K562 (cell line): ENCODE data around the gene EIF4EBP2. TPM values are rescaled to one million over a fixed set of nuclear protein-coding genes. Genes with fewer than 3 reads are reported as not detected.

Experiments
- ATAC-seq: fragments of 200-7000 bp; cut with Tn5 transposase; 3 replicates; pipeline ENCODE4 v1.9.1; 2020; ENCODE audit warnings: moderate library complexity
- BruUV-seq: library from RNA; stranded (reverse); fragments of 400-500 nt; replicated peaks from 2 replicates; lab custom pipeline; 2021; lab: Mats Ljungman, UMichigan
- CTCF ChIA-PET: fragments of 300-600 bp; formaldehyde crosslinking; extraction: SDS; loops from one replicate; lab custom pipeline; 2021; ENCODE audit warnings: low intra/inter-chr PET ratio; lab: Yijun Ruan, JAX
- POLR2A ChIA-PET: fragments of 300-600, 350-650 bp; sonication (Branson Sonifier 250); formaldehyde crosslinking; extraction: SDS; loops from one replicate; lab custom pipeline; 2021; ENCODE audit warnings: antibody characterized with exemption, inconsistent platforms; lab: Yijun Ruan, JAX
- DNase-seq, 4 experiments: peaks; one replicate each; pipeline versions ENCODE4 v3.0.0 to v3.0.0-alpha.2; 2011 to 2018; ENCODE audit warnings: low spot score in 3 of 4, mixed read lengths in 3 of 4; ENCODE audit errors: extremely low read depth in 1 of 4
- FAIRE-seq: peaks from 2 replicates; lab custom pipeline; 2011; peaks lifted over from hg19 to GRCh38; lab: Jason Lieb, UNC
- H2AFZ ChIP-seq: 2 replicates; pipeline ENCODE4 v1.6.0; 2011; ENCODE audit warnings: low read depth, low read length, control low read depth, inconsistent platforms
- H3K27ac ChIP-seq: fragments of 200-600 bp; 3 replicates; pipeline ENCODE4 v1.8.0; 2011; ENCODE audit warnings: low read depth, mild to moderate bottlenecking, control low read depth, inconsistent platforms, low read length, moderate library complexity, mixed read lengths; ENCODE audit errors: extremely low read depth
- H3K27me3 ChIP-seq, 2 experiments: fragments of 300-600 bp in 1 of 2; 2 replicates in 1 of 2; 3 replicates in 1 of 2; pipeline versions ENCODE4 v1.6.0 to v1.8.0; 2011; ENCODE audit warnings: inconsistent platforms in 2 of 2, low read length in 2 of 2, mild to moderate bottlenecking in 1 of 2, mixed read lengths in 1 of 2, moderate library complexity in 1 of 2; ENCODE audit not compliant: control insufficient read depth in 2 of 2, insufficient read depth in 2 of 2
- H3K36me3 ChIP-seq: fragments of 300-600 bp; 3 replicates; pipeline ENCODE4 v1.8.0; 2011; ENCODE audit warnings: mild to moderate bottlenecking, low read length, inconsistent platforms; ENCODE audit not compliant: control insufficient read depth, insufficient read depth
- H3K4me1 ChIP-seq, 2 experiments: fragments of 200-600 bp in 1 of 2; replicated peaks in 1 of 2; 2 replicates in 1 of 2; 3 replicates in 1 of 2; pipeline versions ENCODE4 v1.5.1 to v1.8.0; 2011; ENCODE audit warnings: inconsistent platforms in 2 of 2, low read length in 2 of 2, mild to moderate bottlenecking in 1 of 2, mixed read lengths in 1 of 2, moderate library complexity in 1 of 2; ENCODE audit not compliant: control insufficient read depth in 2 of 2, insufficient read depth in 2 of 2
- H3K4me2 ChIP-seq: 2 replicates; pipeline ENCODE4 v1.6.1; 2011; ENCODE audit warnings: low read length, control low read depth, inconsistent platforms, mixed read lengths; ENCODE audit not compliant: insufficient read depth
- H3K4me3 ChIP-seq: fragments of 200-600 bp; sonication (generic), shearing (Covaris generic); 2 replicates; pipeline ENCODE4 v1.5.1; 2016; ENCODE audit warnings: control low read depth, inconsistent platforms
- H3K79me2 ChIP-seq: fragments of 200-600 bp; 3 replicates; pipeline ENCODE4 v1.8.0; 2011; ENCODE audit warnings: low read length, inconsistent platforms; ENCODE audit not compliant: control insufficient read depth, insufficient read depth
- H3K9ac ChIP-seq, 2 experiments: 2 replicates each; pipeline versions ENCODE4 v1.6.0 to v1.6.1; 2011; ENCODE audit warnings: low read depth in 2 of 2, low read length in 2 of 2, control low read depth in 1 of 2, inconsistent platforms in 1 of 2, mild to moderate bottlenecking in 1 of 2, mixed read lengths in 1 of 2; ENCODE audit not compliant: insufficient read depth in 1 of 2
- H3K9me1 ChIP-seq: one replicate; pipeline ENCODE4 v1.6.0; 2011; ENCODE audit warnings: inconsistent platforms, mild to moderate bottlenecking, low read length, moderate library complexity; ENCODE audit not compliant: control insufficient read depth, insufficient read depth
- H3K9me3 ChIP-seq: replicated peaks from 2 replicates; pipeline ENCODE4 v1.5.1; 2011; ENCODE audit warnings: low read depth, low read length, inconsistent platforms; ENCODE audit not compliant: control insufficient read depth, insufficient read depth
- H4K20me1 ChIP-seq: replicated peaks from 2 replicates; pipeline ENCODE4 v1.6.1; 2011; ENCODE audit warnings: low read length, inconsistent platforms, mixed read lengths; ENCODE audit not compliant: control insufficient read depth, insufficient read depth
- ADNP ChIP-seq: fragments of 200-800 bp; sonication (Bioruptor generic); IDR thresholded peaks from 2 replicates; pipeline ENCODE4 v1.6.1; 2016; ENCODE audit warnings: missing genetic modification characterization, missing compliant biosample characterization
- BCOR ChIP-seq: fragments of 450-650 bp; IDR thresholded peaks from 2 replicates; pipeline ENCODE4 v1.6.1; 2016
- CBX8 ChIP-seq: fragments of 200-600 bp; sonication (generic); IDR thresholded peaks from 2 replicates; pipeline ENCODE4 v1.6.1; 2012; ENCODE audit warnings: borderline replicate concordance, mixed run types, low read depth, mild to moderate bottlenecking, moderate library complexity, mixed read lengths, low read length, control low read depth, inconsistent platforms; ENCODE audit not compliant: poor library complexity, severe bottlenecking; ENCODE audit errors: extremely low read depth
- EP300 ChIP-seq: IDR thresholded peaks from 2 replicates; pipeline ENCODE4 v1.6.1; 2012; ENCODE audit warnings: low read length, improper control_type of control experiment
- KDM1A ChIP-seq, 2 experiments: fragments of 450-650 bp; IDR thresholded peaks; 2 replicates each; pipeline ENCODE4 v1.6.1; 2016; ENCODE audit warnings: mild to moderate bottlenecking in 2 of 2
- KDM5B ChIP-seq: fragments of 200-600 bp; sonication (generic); IDR thresholded peaks from 2 replicates; pipeline ENCODE4 v1.6.1; 2012; ENCODE audit warnings: low read depth, mild to moderate bottlenecking, moderate library complexity, low read length, control low read depth, inconsistent platforms; ENCODE audit not compliant: insufficient replicate concordance
- RBM25 ChIP-seq: fragments of 200-400 bp; formaldehyde crosslinking; IDR thresholded peaks from 2 replicates; pipeline ENCODE4 v1.6.1; 2018; ENCODE audit warnings: low read length, low read depth, moderate library complexity; ENCODE audit not compliant: severe bottlenecking
- UBTF ChIP-seq, 2 experiments: IDR thresholded peaks; 2 replicates each; pipeline ENCODE4 v1.6.1; 2012; ENCODE audit warnings: improper control_type of control experiment in 2 of 2, low read depth in 2 of 2, low read length in 2 of 2, borderline replicate concordance in 1 of 2
- ZFP36 ChIP-seq: fragments of 150-350 bp; IDR thresholded peaks from 2 replicates; pipeline ENCODE4 v1.6.1; 2018; ENCODE audit warnings: low read length, low read depth; ENCODE audit not compliant: partially characterized antibody
- WGBS: fragments of 100-300 bp; shearing (Covaris generic); methylation state at CpG from one replicate; pipeline ENCODE4 v1.1.6; 2016; ENCODE audit warnings: low coverage, mixed read lengths; ENCODE audit not compliant: insufficient coverage; ENCODE audit errors: missing lambda C conversion rate; 5-methylcytosine and 5-hydroxymethylcytosine counted together
- in situ Hi-C: fragments of 300-500 bp; cut with MboI; formaldehyde crosslinking; loops from 4 replicates; pipeline ENCODE4 v1.15.0; 2018; ENCODE audit warnings: inconsistent platforms, mixed read lengths
- intact Hi-C: fragments of 100-400 bp; cut with micrococcal nuclease; formaldehyde crosslinking; loops from 2 replicates; pipeline ENCODE4 v1.14.2; 2022
- polyA plus RNA-seq, 8 experiments: library from polyadenylated mRNA; depleted of rRNA in 4 of 8; stranded (reverse) in 5 of 8; unstranded in 3 of 8; fragments of >200 nt; fragmentation: Nextera tagmentation in 2 of 8; fragmentation: Illumina TruSeq in 1 of 8; extraction: Ambion mirVana in 2 of 8; extraction: Trizol in 1 of 8; gene quantifications; 2 replicates each; pipeline versions ENCODE4 v1.2.1 to v1.2.3, GENCODE V29; 2011 to 2014; ENCODE audit warnings: inconsistent platforms in 1 of 8, missing spikeins in 1 of 8
- total RNA-seq, 7 experiments: library from RNA; depleted of rRNA in 6 of 7; stranded (reverse); fragments of >200 nt in 6 of 7; fragmentation: Illumina TruSeq in 2 of 7; extraction: Trizol in 2 of 7; gene quantifications; 2 replicates each; pipeline versions ENCODE4 v1.2.1 to v1.2.3, GENCODE V29; 2011 to 2021; ENCODE audit warnings: low replicate concordance in 1 of 7

Gene EIF4EBP2
- total and polyA plus RNA-seq, 9 of the 15 experiments (the other 6 are each of a cell fraction or from before 2014, with no cell fraction given), result 16.1 to 67.5 (median 38.3) TPM

DNA sequence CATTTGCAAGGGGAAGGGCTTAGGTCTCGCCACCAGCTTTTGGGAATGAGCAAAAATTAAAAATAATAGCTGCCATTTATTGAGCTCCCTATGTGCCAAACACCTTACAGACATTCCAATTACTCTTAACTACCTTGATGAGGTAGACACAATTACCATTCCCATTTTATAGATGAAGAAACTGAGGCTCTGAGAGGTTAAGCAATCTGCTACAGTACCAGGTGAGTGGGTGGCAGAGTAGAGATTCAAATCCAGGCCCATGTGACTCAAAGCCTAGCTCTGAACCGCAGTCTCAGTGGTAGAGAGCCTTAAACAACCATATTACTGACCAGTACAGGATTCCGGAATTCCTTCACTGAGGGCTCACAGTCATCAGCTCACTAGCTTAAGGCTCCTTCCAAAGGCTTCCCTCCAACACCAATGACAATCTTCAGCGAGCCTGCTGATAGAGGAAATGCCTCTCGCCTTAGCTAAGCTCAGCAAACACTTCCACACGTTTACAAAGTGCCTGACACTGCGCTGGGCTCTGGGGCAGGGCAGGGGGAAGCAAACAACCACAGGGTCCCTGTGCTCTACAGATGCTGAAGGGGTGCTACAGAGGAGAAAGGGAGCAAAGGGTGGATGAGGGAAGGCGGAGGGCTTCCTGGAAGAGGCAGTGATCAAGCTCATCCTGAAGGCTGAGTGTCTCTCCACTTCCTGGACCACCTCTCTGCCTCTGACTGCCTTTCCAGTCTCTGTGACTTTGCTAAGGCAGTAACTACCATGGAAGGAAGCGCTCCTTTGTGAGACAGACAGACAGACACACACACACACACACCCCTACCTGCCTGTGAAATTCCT is 28.9 kb upstream of the EIF4EBP2 start:
- TF ChIP-seq ADNP (tag), result 0 out of 2 replicates have a peak, but pooled peaks have one; percentile 30
- TF ChIP-seq BCOR, result peak; percentile 52; the same call in 1 of the 2 replicates
- no peak for TF ChIP-seq CBX8
- 0 out of 4 replicates have a peak, but pooled peaks of 1 of the 2 experiments have one; percentile 11 for TF ChIP-seq KDM1A (IDR thresholded peaks at IDR 0.05)
- peak; percentile 80 for TF ChIP-seq ZFP36
- TF ChIP-seq EP300, result no peak
- no peak for TF ChIP-seq KDM5B
- TF ChIP-seq UBTF (IDR thresholded peaks at IDR 0.05; ENCODE audit: borderline replicate concordance in 1 of 2, low read depth in 2 of 2, low read length in 2 of 2), result no peak
- peak; percentile 62 for TF ChIP-seq RBM25
- in situ Hi-C loops, result no loop called here
- no peaks in the 10 kb centered on the region for H3K79me2 ChIP-seq
- no peak overlapping the region for H2AFZ ChIP-seq
- ATAC-seq, result no peak
- WGBS, result 53% methylated on average over 9 of the region's 9 CpGs
- no peaks in the 10 kb centered on the region for H3K36me3 ChIP-seq
- CTCF ChIA-PET, result no interaction called here
- H4K20me1 ChIP-seq, result no peaks in the 10 kb centered on the region
- no peak for FAIRE-seq
- H3K9me1 ChIP-seq, result no peaks in the 10 kb centered on the region
- no peak overlapping the region for H3K4me2 ChIP-seq
- no peak for DNase-seq
- intact Hi-C loops, result no loop called here
- H3K9ac ChIP-seq, result no peak overlapping the region; a peak in 1 of 4 replicates
- no peak overlapping the region for H3K27ac ChIP-seq
- no peaks in the 10 kb centered on the region for H3K27me3 ChIP-seq
- H3K4me3 ChIP-seq, result no peak overlapping the region
- peaks cover 5 to 7% of the 10 kb centered on the region in 2 experiments; a peak in 2 of 5 replicates for H3K4me1 ChIP-seq
- peaks cover 6% of the 10 kb centered on the region for H3K9me3 ChIP-seq
- no TSS peak for BruUV-seq
- POLR2A ChIA-PET, result interaction anchor here (1.3 to 1.5 kb wide), 3 partner anchors 8 to 150 kb away, joined by 3 to 6 read pairs (median 4); no protein-coding TSS in a partner anchor
